ENCODE measurements around the gene NUSAP1. TPM values are rescaled to one million over a fixed set of nuclear protein-coding genes. Genes with fewer than 3 reads are reported as not detected.

NUSAP1 gene
- total RNA-seq, 1 experiment from 2014 or later = 146 TPM

- ChIA-PET CTCF (interaction anchor here (0.6 kb wide), 1 partner anchor 9 kb away, joined by 4 read pairs; no protein-coding TSS in a partner anchor), POLR2A (interaction anchor here (0.6 kb wide), 1 partner anchor 138 kb away, joined by 4 read pairs; no protein-coding TSS in a partner anchor), RAD21 (ENCODE audit: low non-redundant PET in 1 of 2, low total read pairs in 2 of 2, uncharacterized antibody in 2 of 2, unreplicated experiment in 2 of 2) (interaction anchor here in 1 of 2 experiments (0.7 kb wide), 1 partner anchor 18 kb away, joined by 3 read pairs; no protein-coding TSS in a partner anchor)
- BruUV-seq (replicated peaks) = no TSS peak
- Histone ChIP-seq H3K9me3 (ENCODE audit: control insufficient read depth in 1 of 2, insufficient read depth in 1 of 2, low read depth in 1 of 2, low read length in 2 of 2) (no peaks in the 10 kb centered on the region), H3K9me2 (ENCODE audit: insufficient read depth) (no peaks in the 10 kb centered on the region), H3K36me3 (ENCODE audit: control insufficient read depth in 1 of 2, insufficient read depth in 2 of 2, low read length in 2 of 2) (no peaks in the 10 kb centered on the region), H3K4me1 (ENCODE audit: control insufficient read depth in 1 of 2, insufficient read depth in 2 of 2, low read length in 2 of 2) (no peaks in the 10 kb centered on the region), H2AFZ (ENCODE audit: low read depth, low read length, poor library complexity, severe bottlenecking) (no peak overlapping the region), H3K4me2 (ENCODE audit: low read length) (no peak overlapping the region), H3K4me3 (replicated peaks in 1 of 2; ENCODE audit: low read depth in 1 of 2, low read length in 2 of 2) (no peak overlapping the region), H4K20me1 (ENCODE audit: insufficient read depth) (no peaks in the 10 kb centered on the region), H3K79me2 (ENCODE audit: insufficient read depth, low read length) (no peaks in the 10 kb centered on the region), H3K9ac (ENCODE audit: low read length) (no peak overlapping the region), H3K27me3 (ENCODE audit: insufficient read depth, low read length) (no peaks in the 10 kb centered on the region), H3K27ac (ENCODE audit: low read depth, low read length) (no peak overlapping the region)
- TF ChIP-seq CEBPB (IDR thresholded peaks at IDR 0.05; ENCODE audit: low read depth) = no peak
- no peak for TF ChIP-seq CTCF (IDR thresholded peaks at IDR 0.05 in 2 of 3, conservative IDR thresholded peaks at IDR 0.05 in 1 of 3; ENCODE audit: borderline replicate concordance in 1 of 3, insufficient read depth in 1 of 3, low read depth in 2 of 3, low read length in 2 of 3)
- no peak for TF ChIP-seq SIN3A (IDR thresholded peaks at IDR 0.05; ENCODE audit: low read depth)
- TF ChIP-seq POLR2AphosphoS5 (IDR thresholded peaks at IDR 0.05; ENCODE audit: low read depth, low read length) = no peak
- TF ChIP-seq ZBTB33 (IDR thresholded peaks at IDR 0.05; ENCODE audit: extremely low read depth, insufficient replicate concordance, low read length) = no peak
- no peak for TF ChIP-seq POLR2A (IDR thresholded peaks at IDR 0.05; ENCODE audit: borderline replicate concordance, extremely low read depth, insufficient read depth, insufficient read length)
- no peak for TF ChIP-seq JUND (IDR thresholded peaks at IDR 0.05)
- no peak for TF ChIP-seq MAX (IDR thresholded peaks at IDR 0.05)
- no peak for TF ChIP-seq ZNF274 (IDR thresholded peaks at IDR 0.05; ENCODE audit: low read depth, low read length)
- no peak for TF ChIP-seq EGR1 (IDR thresholded peaks at IDR 0.05; ENCODE audit: low read depth)
- no peak for TF ChIP-seq SRF (IDR thresholded peaks at IDR 0.05; ENCODE audit: low read depth)
- TF ChIP-seq EZH2 (IDR thresholded peaks at IDR 0.05) = no peak
- TF ChIP-seq FOSL1 (IDR thresholded peaks at IDR 0.05; ENCODE audit: low read depth) = no peak
- TF ChIP-seq REST (IDR thresholded peaks at IDR 0.05; ENCODE audit: low read depth) = no peak
- TF ChIP-seq RAD21 (IDR thresholded peaks at IDR 0.05; ENCODE audit: low read depth) = no peak
- no peak for TF ChIP-seq ATF3 (IDR thresholded peaks at IDR 0.05)
- TF ChIP-seq TCF7L2 (IDR thresholded peaks at IDR 0.05; ENCODE audit: borderline replicate concordance, extremely low read depth, insufficient read depth, insufficient read length) = no peak
- ATAC-seq = no peak
- intact Hi-C loops (cut with micrococcal nuclease) = no loop called here
- DNase-seq (ENCODE audit: low read depth, low spot score) = no peak
Measured at GRCh38 chr15:41387646-41388045, 55.0 kb downstream of the NUSAP1 start.

Data from HCT116 (cell line).